ENCODE data around the gene CELF2. TPM values are rescaled to one million over a fixed set of nuclear protein-coding genes. Genes with fewer than 3 reads are reported as not detected.

The CELF2 gene
- total RNA-seq, 4 donors from 2014 or later: 30.0 to 56.6 (median 43.3) TPM

DNA sequence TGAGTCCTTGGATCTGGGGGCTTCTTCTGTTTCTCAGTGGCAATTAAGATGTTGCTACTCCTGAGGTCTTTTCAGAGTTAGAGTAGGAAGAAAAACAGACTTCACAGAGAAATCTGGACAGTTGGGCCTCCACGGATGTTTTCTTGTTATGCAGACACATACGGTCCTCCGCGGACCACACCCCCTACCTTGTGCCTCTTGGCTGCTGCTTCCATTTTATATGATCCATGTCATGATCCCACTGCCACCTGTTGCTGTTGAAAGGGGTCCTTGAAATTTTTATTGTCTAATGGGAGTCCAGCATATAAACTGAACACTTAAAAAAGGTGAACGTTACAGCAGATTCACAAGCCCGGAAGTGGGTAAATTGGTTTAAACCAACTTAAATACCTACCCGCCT, 8.3 kb downstream of the CELF2 start:
- no peak for TF ChIP-seq POLR2A (IDR thresholded peaks at IDR 0.05)
- TF ChIP-seq, protein P1, sequence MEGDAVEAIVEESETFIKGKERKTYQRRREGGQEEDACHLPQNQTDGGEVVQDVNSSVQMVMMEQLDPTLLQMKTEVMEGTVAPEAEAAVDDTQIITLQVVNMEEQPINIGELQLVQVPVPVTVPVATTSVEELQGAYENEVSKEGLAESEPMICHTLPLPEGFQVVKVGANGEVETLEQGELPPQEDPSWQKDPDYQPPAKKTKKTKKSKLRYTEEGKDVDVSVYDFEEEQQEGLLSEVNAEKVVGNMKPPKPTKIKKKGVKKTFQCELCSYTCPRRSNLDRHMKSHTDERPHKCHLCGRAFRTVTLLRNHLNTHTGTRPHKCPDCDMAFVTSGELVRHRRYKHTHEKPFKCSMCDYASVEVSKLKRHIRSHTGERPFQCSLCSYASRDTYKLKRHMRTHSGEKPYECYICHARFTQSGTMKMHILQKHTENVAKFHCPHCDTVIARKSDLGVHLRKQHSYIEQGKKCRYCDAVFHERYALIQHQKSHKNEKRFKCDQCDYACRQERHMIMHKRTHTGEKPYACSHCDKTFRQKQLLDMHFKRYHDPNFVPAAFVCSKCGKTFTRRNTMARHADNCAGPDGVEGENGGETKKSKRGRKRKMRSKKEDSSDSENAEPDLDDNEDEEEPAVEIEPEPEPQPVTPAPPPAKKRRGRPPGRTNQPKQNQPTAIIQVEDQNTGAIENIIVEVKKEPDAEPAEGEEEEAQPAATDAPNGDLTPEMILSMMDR (IDR thresholded peaks at IDR 0.05 in 4 of 5, conservative IDR thresholded peaks at IDR 0.05 in 1 of 5): no peak
- H3K4me1 ChIP-seq: peaks cover 28 to 40% of the 10 kb centered on the region in 2 donors
- intact Hi-C loops (cut with DNase I; ENCODE audit: low total_unique reads) (no loop called here), in situ Hi-C loops (cut with MboI; ENCODE audit: low sequenced_read_pairs in 4 of 4) (no loop called here)
- no peak overlapping the region for H3K4me3 ChIP-seq
- H3K27me3 ChIP-seq: no peaks in the 10 kb centered on the region
- peak overlapping the region in 3 of 4 donors; percentile 8 to 62 (median 30) for H3K27ac ChIP-seq
- no peaks in the 10 kb centered on the region for H3K36me3 ChIP-seq
- H3K9me3 ChIP-seq: no peaks in the 10 kb centered on the region
- no peak for ATAC-seq
- DNase-seq: no peak

DNA sequence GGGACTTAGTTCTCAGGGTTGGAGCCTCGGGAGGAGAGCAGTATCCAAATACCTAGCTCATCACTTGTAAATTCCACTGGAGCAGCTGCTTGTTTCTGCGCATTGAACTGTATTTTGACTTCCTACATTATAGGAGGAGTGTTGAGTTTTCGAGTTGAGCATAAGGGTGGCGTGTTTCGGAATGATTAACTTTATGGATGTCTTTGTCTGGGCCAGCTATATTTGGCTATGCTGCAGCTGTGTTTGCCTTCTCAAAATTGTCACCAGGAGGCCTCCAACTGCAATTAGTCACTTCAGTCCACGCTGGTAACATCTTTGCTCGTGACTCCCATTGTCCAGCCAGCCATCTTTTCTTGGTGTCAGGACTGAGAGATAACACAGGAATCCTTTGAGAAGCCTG, 9.1 kb downstream of the CELF2 start:
- intact Hi-C loops (cut with DNase I; ENCODE audit: low total_unique reads): no loop called here
- no peak for TF ChIP-seq POLR2A (IDR thresholded peaks at IDR 0.05)
- TF ChIP-seq, protein P1 (IDR thresholded peaks at IDR 0.05 in 4 of 5, conservative IDR thresholded peaks at IDR 0.05 in 1 of 5): no peak
- Histone ChIP-seq H3K27ac (peak overlapping the region; percentile 27 to 62 (median 32)), H3K9me3 (no peaks in the 10 kb centered on the region), H3K4me3 (no peak overlapping the region), H3K4me1 (peaks cover 28 to 40% of the 10 kb centered on the region in 2 donors), H3K27me3 (no peaks in the 10 kb centered on the region), H3K36me3 (no peaks in the 10 kb centered on the region)
- in situ Hi-C loops (cut with MboI; ENCODE audit: low sequenced_read_pairs in 4 of 4): no loop called here
- no peak for DNase-seq
- peak; percentile 20 to 58 for ATAC-seq

DNA sequence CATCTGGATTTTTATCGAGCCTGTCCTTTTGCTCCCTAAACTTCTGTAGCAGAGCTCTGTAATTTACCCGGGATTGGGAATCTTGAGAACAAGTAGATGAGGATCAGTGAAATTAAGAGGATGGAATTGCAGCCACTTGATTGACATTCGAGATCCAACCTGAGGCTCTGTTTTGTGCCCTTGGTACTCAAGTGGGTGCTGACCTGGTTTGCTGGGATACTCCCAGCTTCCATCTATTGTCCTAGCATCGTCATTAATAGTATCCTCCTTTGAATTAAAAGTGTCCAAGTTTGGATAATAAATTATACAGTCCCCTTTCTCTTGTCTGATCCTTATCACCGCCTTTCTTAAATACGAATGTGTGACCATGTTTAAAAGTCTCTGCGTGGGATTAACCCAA, 17.1 kb downstream of the CELF2 start:
- Histone ChIP-seq H3K4me3 (no peak overlapping the region), H3K27me3 (no peaks in the 10 kb centered on the region), H3K27ac (peak overlapping the region; percentile 43 to 51 (median 46)), H3K9me3 (no peaks in the 10 kb centered on the region), H3K4me1 (peaks cover 14 to 18% of the 10 kb centered on the region in 2 donors), H3K36me3 (no peaks in the 10 kb centered on the region)
- TF ChIP-seq, protein P1 (IDR thresholded peaks at IDR 0.05 in 4 of 5, conservative IDR thresholded peaks at IDR 0.05 in 1 of 5): no peak
- no peak for TF ChIP-seq POLR2A (IDR thresholded peaks at IDR 0.05)
- DNase-seq (no peak), ATAC-seq (no peak)
- in situ Hi-C loops (cut with MboI; ENCODE audit: low sequenced_read_pairs in 4 of 4) (no loop called here), intact Hi-C loops (cut with DNase I; ENCODE audit: low total_unique reads) (loop anchor here (1.0 to 5.0 kb wide), 3 partner anchors 17 to 142 kb away; partner anchors contain the start of gene CELF2)

- Histone ChIP-seq H3K27me3 (no peaks in the 10 kb centered on the region), H3K27ac (peak overlapping the region; percentile 43 to 51 (median 46)), H3K36me3 (no peaks in the 10 kb centered on the region), H3K9me3 (no peaks in the 10 kb centered on the region), H3K4me3 (no peak overlapping the region), H3K4me1 (peaks cover 14 to 18% of the 10 kb centered on the region in 2 donors)
- intact Hi-C loops (cut with DNase I; ENCODE audit: low total_unique reads) (loop anchor here (1.0 to 5.0 kb wide), 3 partner anchors 18 to 143 kb away; partner anchors contain the start of gene CELF2), in situ Hi-C loops (cut with MboI; ENCODE audit: low sequenced_read_pairs in 4 of 4) (no loop called here)
- DNase-seq (peak; percentile 70 to 76), ATAC-seq (peak; percentile 92 to 97)
- TF ChIP-seq POLR2A (IDR thresholded peaks at IDR 0.05): no peak
- TF ChIP-seq, protein P1 (IDR thresholded peaks at IDR 0.05 in 4 of 5, conservative IDR thresholded peaks at IDR 0.05 in 1 of 5): no peak
Measured at GRCh38 chr10:11035301-11035991, 17.8 kb downstream of the CELF2 start.
